Mesothelial cell of epicardium (in vitro differentiated cells): ENCODE data around the gene TRIO. TPM values are rescaled to one million over a fixed set of nuclear protein-coding genes. Genes with fewer than 3 reads are reported as not detected.

Experiments
- DNase-seq, 2 experiments: peaks; one replicate each; pipeline ENCODE4 v3.0.0; 2021; ENCODE audit warnings: low spot score in 2 of 2; ENCODE audit not compliant: unreplicated experiment in 2 of 2
- H3K27ac Mint-ChIP-seq: 2 replicates; pipeline ENCODE4 v1.8.0; 2021; ENCODE audit warnings: mixed read lengths
- H3K27me3 Mint-ChIP-seq: 2 replicates; pipeline ENCODE4 v1.8.0; 2021; ENCODE audit warnings: low read depth, mixed read lengths
- H3K36me3 Mint-ChIP-seq: 2 replicates; pipeline ENCODE4 v1.8.0; 2021; ENCODE audit warnings: mixed read lengths
- H3K4me1 Mint-ChIP-seq: 2 replicates; pipeline ENCODE4 v1.8.0; 2021; ENCODE audit warnings: mixed read lengths
- H3K4me3 Mint-ChIP-seq: 2 replicates; pipeline ENCODE4 v1.8.0; 2021; ENCODE audit warnings: mild to moderate bottlenecking, moderate library complexity, mixed read lengths
- H3K9me3 Mint-ChIP-seq: 2 replicates; pipeline ENCODE4 v1.8.0; 2021; ENCODE audit warnings: mixed read lengths
- CTCF ChIP-seq: fragments of 200-600 bp; sonication (generic); IDR thresholded peaks from one replicate; pipeline ENCODE4 v1.5.0; 2021; ENCODE audit warnings: antibody characterized with exemption; ENCODE audit not compliant: unreplicated experiment
- total RNA-seq: library from RNA; stranded (reverse); gene quantifications from 3 replicates; pipeline ENCODE4 v1.2.1, GENCODE V29; 2021

Gene TRIO
- total RNA-seq, 1 donor from 2014 or later, result 209 TPM

- H3K36me3 Mint-ChIP-seq, result no peaks in the 10 kb centered on the region
- H3K27ac Mint-ChIP-seq, result no peak overlapping the region
- no peak for DNase-seq
- H3K4me3 Mint-ChIP-seq, result no peak overlapping the region
- H3K4me1 Mint-ChIP-seq, result peaks cover 54% of the 10 kb centered on the region
- no peaks in the 10 kb centered on the region for H3K27me3 Mint-ChIP-seq
- TF ChIP-seq CTCF, result no peak
- H3K9me3 Mint-ChIP-seq, result no peaks in the 10 kb centered on the region
These were observed 5.9 kb downstream of the TRIO start for GRCh38 chr5:14148890-14149671.

GRCh38 chr5:14149672-14150274 is 6.6 kb downstream of the TRIO start:
- no peak for TF ChIP-seq CTCF
- Mint-ChIP-seq H3K27me3 (no peaks in the 10 kb centered on the region), H3K9me3 (no peaks in the 10 kb centered on the region), H3K4me1 (peaks cover 60% of the 10 kb centered on the region), H3K4me3 (no peak overlapping the region), H3K27ac (no peak overlapping the region), H3K36me3 (no peaks in the 10 kb centered on the region)
- DNase-seq, result no peak

GRCh38 chr5:14151416-14151815 is 8.3 kb downstream of the TRIO start:
- no peak overlapping the region for H3K27ac Mint-ChIP-seq
- no peaks in the 10 kb centered on the region for H3K9me3 Mint-ChIP-seq
- no peaks in the 10 kb centered on the region for H3K36me3 Mint-ChIP-seq
- no peak for DNase-seq
- H3K27me3 Mint-ChIP-seq, result no peaks in the 10 kb centered on the region
- peaks cover 45% of the 10 kb centered on the region for H3K4me1 Mint-ChIP-seq
- H3K4me3 Mint-ChIP-seq, result no peak overlapping the region
- no peak for TF ChIP-seq CTCF

- no peak for TF ChIP-seq CTCF
- Mint-ChIP-seq H3K27me3 (no peaks in the 10 kb centered on the region), H3K4me1 (peaks cover 39% of the 10 kb centered on the region), H3K9me3 (no peaks in the 10 kb centered on the region), H3K36me3 (no peaks in the 10 kb centered on the region), H3K4me3 (no peak overlapping the region), H3K27ac (peak overlapping the region; percentile 54)
- DNase-seq, result no peak
These were observed 10.1 kb downstream of the TRIO start for GRCh38 chr5:14153071-14153864.

GRCh38 chr5:14153932-14154731 is 11.0 kb downstream of the TRIO start:
- H3K27ac Mint-ChIP-seq, result peak overlapping the region; percentile 67
- no peaks in the 10 kb centered on the region for H3K27me3 Mint-ChIP-seq
- H3K4me1 Mint-ChIP-seq, result peaks cover 34% of the 10 kb centered on the region
- no peaks in the 10 kb centered on the region for H3K36me3 Mint-ChIP-seq
- no peak for DNase-seq
- no peak for TF ChIP-seq CTCF
- no peaks in the 10 kb centered on the region for H3K9me3 Mint-ChIP-seq
- no peak overlapping the region for H3K4me3 Mint-ChIP-seq
